HG03354 (cell line): ENCODE data around the gene MIF.
"Not testable (repeated sequence)": the region's sequence is repeated elsewhere in the genome, so short reads cannot be mapped to it uniquely, and the experiment has no call there.

Source experiments
- ATAC-seq: cut with Tn5 transposase; IDR thresholded peaks from one replicate; pipeline ENCODE4 v1.9.1; 2021; ENCODE audit warnings: mild to moderate bottlenecking; ENCODE audit not compliant: unreplicated experiment, poor library complexity, severe bottlenecking

MIF gene

GRCh38 chr22:23921586-23922201 lies 27.5 kb downstream of the MIF start:
- not testable (repeated sequence) for ATAC-seq

GRCh38 chr22:23922921-23923320 lies 28.7 kb downstream of the MIF start:
- no peak for ATAC-seq

DNA sequence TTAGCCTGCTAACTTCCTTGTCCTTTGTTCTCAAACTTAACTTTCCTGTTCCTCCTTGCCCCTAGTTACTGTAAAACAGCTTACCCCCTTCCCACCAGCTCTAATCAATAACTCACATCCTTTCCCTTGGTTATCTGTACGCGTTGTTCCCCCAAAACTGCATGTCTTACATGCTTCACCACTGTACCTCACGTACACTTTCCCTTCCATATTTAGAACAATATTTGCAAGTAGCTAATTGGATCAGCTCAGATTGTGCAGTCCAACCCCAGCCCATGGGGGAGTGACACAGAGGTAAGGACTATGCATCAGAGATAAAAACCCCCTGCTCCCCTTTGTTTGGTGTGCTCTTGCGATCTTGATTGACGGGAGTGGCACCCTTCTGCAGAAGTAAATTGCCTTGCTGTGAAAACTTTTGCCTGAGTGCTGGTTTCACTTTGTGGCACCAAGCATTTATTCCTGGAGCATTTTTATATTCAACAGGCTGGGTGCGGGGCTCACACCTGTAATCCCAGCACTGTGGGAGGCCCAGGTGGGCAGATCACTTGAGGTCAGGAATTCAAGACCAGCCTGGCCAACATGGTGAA lies 30.9 kb downstream of the MIF start:
- no peak for ATAC-seq

- ATAC-seq, result no peak
Observed at GRCh38 chr22:23926561-23926960, 32.4 kb downstream of the MIF start.

DNA sequence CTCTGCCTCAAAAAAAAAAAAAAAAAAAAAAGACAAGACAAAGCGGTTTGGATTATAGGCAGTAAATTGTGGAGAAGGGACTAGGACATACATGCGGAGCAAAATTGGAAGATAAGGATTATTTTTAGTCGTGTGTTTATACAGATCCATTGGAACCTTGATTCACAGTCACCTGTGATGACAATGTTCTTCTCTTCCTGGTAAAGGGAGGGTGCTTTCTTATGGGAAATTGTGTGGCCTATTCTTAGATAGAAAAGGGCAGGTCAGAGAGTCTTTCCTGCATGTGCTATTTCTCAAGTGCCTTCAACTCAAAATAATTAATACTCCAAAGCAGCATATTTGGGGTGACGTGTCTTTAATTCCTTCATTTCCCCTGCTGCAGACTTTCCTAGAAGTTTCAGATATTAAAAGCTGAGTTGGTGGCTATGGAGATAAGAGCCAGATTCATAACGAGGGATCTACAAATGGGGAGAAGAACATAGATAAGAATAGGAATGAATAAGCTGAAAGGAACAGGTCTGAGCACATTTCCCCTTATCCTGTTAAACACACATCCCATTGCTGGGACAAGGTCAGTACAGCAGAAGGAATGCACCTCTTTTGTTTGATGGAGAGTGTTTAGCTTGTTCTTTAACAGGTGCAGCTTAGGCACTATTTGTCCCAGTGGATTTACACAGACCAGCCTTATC lies 44.3 kb downstream of the MIF start:
- ATAC-seq, result no peak

DNA sequence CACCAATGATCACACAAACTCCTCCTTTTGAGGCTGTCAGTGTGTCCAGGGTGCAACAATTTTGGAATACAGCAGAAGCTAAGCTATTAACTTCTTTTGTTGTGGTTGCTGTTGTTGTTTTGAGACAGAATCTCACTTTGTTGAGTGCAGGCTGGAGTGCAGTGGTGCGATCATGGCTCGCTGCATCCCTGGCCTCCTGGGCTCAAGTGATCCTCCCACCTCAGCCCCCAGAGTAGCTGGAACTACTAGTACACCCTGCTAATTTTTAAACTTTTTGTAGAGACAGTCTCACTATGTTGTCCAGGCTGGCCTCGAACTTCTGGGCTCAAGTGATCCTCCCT lies 44.8 kb downstream of the MIF start:
- ATAC-seq, result no peak

DNA sequence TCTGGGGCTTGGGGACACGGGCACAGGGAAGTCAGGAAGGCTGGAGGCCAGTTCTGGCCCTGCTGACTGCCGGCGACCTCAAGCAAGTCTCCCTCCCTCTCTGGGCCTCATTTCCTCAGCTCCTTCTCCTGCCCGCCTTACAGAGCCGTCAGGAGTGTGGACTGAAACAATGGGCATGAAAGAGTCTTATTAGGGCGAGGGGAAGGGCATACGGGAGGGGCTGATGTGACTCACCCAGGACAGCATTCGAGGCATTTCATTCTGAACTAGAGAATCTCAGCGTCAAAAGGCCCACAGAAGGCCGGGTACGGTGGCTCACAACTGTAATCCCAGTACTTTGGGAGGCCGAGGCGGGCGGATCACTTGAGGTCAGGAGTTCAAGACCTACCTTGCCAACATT lies 46.0 kb downstream of the MIF start:
- not testable (repeated sequence) for ATAC-seq
